Measurements from ENCODE around the gene RNF31.

DNA sequence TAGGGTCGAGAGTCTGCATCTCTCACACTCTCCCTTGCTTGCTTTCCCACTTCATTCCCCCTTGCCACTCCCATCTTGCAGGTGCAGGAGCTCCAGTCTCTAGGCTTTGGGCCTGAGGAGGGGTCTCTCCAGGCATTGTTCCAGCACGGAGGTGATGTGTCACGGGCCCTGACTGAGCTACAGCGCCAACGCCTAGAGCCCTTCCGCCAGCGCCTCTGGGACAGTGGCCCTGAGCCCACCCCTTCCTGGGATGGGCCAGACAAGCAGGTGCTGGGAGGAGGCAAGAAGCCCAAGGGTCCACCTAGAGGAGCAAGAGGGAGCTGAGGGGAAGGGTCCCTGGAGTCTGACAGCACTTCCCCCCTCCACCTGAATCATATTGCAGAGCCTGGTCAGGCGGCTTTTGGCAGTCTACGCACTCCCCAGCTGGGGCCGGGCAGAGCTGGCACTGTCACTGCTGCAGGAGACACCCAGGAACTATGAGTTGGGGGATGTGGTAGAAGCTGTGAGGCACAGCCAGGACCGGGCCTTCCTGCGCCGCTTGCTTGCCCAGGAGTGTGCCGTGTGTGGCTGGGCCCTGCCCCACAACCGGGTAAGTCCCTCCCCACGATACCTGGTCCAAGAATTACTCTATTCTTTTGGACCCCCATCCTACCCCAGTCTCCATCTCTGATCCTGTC is 4.2 kb downstream of the RNF31 start:
- TF ChIP-seq CTCF (IDR thresholded peaks at IDR 0.05; ENCODE audit: low read length) (no peak), EZH2 (IDR thresholded peaks at IDR 0.05; ENCODE audit: borderline replicate concordance, low read length) (no peak)
